Activated CD8-positive, alpha-beta memory T cell treated with anti-CD3 and anti-CD28 coated beads, Interleukin-2, amount 10 ng/mL, durations not matched to agents 7 days and 5 days (primary cell): Measurements from ENCODE around the gene CLPTM1. TPM values are rescaled to one million over a fixed set of nuclear protein-coding genes. Genes with fewer than 3 reads are reported as not detected.
"Not testable (repeated sequence)": the region's sequence is repeated elsewhere in the genome, so short reads cannot be mapped to it uniquely, and the experiment has no call there.

Source experiments
- ATAC-seq: fragments of 150-1000 bp; cut with Tn5 transposase; one replicate; pipeline ENCODE4 v1.10.0; 2021; ENCODE audit warnings: moderate library complexity
- CTCF ChIA-PET: fragments of 350-600 bp; sonication (Branson Sonifier 250); formaldehyde crosslinking; loops from one replicate; lab custom pipeline; 2021; ENCODE audit warnings: antibody characterized with exemption; lab: Charles Lee
- DNase-seq: peaks from one replicate; pipeline ENCODE4 v3.0.0-alpha.2; 2020
- H3K27ac Mint-ChIP-seq: one replicate; pipeline ENCODE4 v1.8.0; 2021; ENCODE audit warnings: mild to moderate bottlenecking, mixed read lengths
- H3K27me3 Mint-ChIP-seq: one replicate; pipeline ENCODE4 v1.8.0; 2021; ENCODE audit warnings: mixed read lengths
- H3K36me3 Mint-ChIP-seq: one replicate; pipeline ENCODE4 v1.8.0; 2021; ENCODE audit warnings: mild to moderate bottlenecking, mixed read lengths
- H3K4me1 Mint-ChIP-seq: one replicate; pipeline ENCODE4 v1.8.0; 2021; ENCODE audit warnings: mixed read lengths
- H3K4me3 Mint-ChIP-seq: one replicate; pipeline ENCODE4 v1.8.0; 2021; ENCODE audit warnings: mild to moderate bottlenecking, moderate library complexity, mixed read lengths
- H3K9me3 Mint-ChIP-seq: one replicate; pipeline ENCODE4 v1.8.0; 2022; ENCODE audit warnings: low read depth, mixed read lengths
- total RNA-seq, 2 experiments: library from RNA; stranded (reverse); gene quantifications; one replicate each; pipeline ENCODE4 v1.2.3, GENCODE V29; 2021

CLPTM1 gene
- total RNA-seq, 2 experiments from 2014 or later: 73.0 to 74.7 TPM

GRCh38 chr19:44951179-44952159 is 3.7 kb upstream of the CLPTM1 start:
- peaks cover 18% of the 10 kb centered on the region for H3K4me1 Mint-ChIP-seq
- no peaks in the 10 kb centered on the region for H3K36me3 Mint-ChIP-seq
- CTCF ChIA-PET: interaction anchor here (0.7 to 2.3 kb wide), 17 partner anchors 8 to 262 kb away, joined by 3 to 7 read pairs (median 4); partner anchors contain the start of genes APOE, BLOC1S3 and TRAPPC6A
- no peaks in the 10 kb centered on the region for H3K9me3 Mint-ChIP-seq
- DNase-seq (peak; percentile 74), ATAC-seq (no peak)
- no peak overlapping the region for H3K27ac Mint-ChIP-seq
- H3K27me3 Mint-ChIP-seq: no peaks in the 10 kb centered on the region
- no peak overlapping the region for H3K4me3 Mint-ChIP-seq

- peak overlapping the region; percentile 85 for H3K4me3 Mint-ChIP-seq
- ATAC-seq: no peak
- no peaks in the 10 kb centered on the region for H3K27me3 Mint-ChIP-seq
- DNase-seq: no peak
- H3K27ac Mint-ChIP-seq: peak overlapping the region; percentile 95
- no peaks in the 10 kb centered on the region for H3K36me3 Mint-ChIP-seq
- peaks cover 36% of the 10 kb centered on the region for H3K4me1 Mint-ChIP-seq
- H3K9me3 Mint-ChIP-seq: no peaks in the 10 kb centered on the region
- CTCF ChIA-PET: interaction anchor here (0.6 to 2.9 kb wide), 8 partner anchors 12 to 265 kb away, joined by 3 to 13 read pairs (median 4); partner anchors contain the start of genes CLASRP and TRAPPC6A
These were observed 917 bp upstream of the CLPTM1 start for GRCh38 chr19:44954278-44954648.

GRCh38 chr19:44955505-44956439 is 592 bp downstream of the CLPTM1 start:
- CTCF ChIA-PET: interaction anchor here (1.0 to 2.9 kb wide), 5 partner anchors 44 to 266 kb away, joined by 3 to 13 read pairs (median 4); partner anchors contain the start of gene CLASRP
- ATAC-seq (no peak), DNase-seq (peak; percentile 43)
- H3K27ac Mint-ChIP-seq: peak overlapping the region; percentile 84
- peak overlapping the region; percentile 85 for H3K4me3 Mint-ChIP-seq
- H3K27me3 Mint-ChIP-seq: no peaks in the 10 kb centered on the region
- peaks cover 40% of the 10 kb centered on the region for H3K4me1 Mint-ChIP-seq
- H3K9me3 Mint-ChIP-seq: no peaks in the 10 kb centered on the region
- no peaks in the 10 kb centered on the region for H3K36me3 Mint-ChIP-seq

GRCh38 chr19:44957526-44957925 is 2.3 kb downstream of the CLPTM1 start:
- H3K27me3 Mint-ChIP-seq: no peaks in the 10 kb centered on the region
- no peak for DNase-seq
- CTCF ChIA-PET: interaction anchor here (1.1 to 1.2 kb wide), 2 partner anchors 31 to 102 kb away, joined by 3 read pairs; no protein-coding TSS in a partner anchor
- H3K27ac Mint-ChIP-seq: peak overlapping the region; percentile 24
- H3K4me3 Mint-ChIP-seq: no peak overlapping the region
- H3K9me3 Mint-ChIP-seq: no peaks in the 10 kb centered on the region
- peaks cover 40% of the 10 kb centered on the region for H3K4me1 Mint-ChIP-seq
- no peak for ATAC-seq
- H3K36me3 Mint-ChIP-seq: peaks cover 2% of the 10 kb centered on the region

GRCh38 chr19:44958090-44958489 is 2.9 kb downstream of the CLPTM1 start:
- Mint-ChIP-seq H3K27me3 (no peaks in the 10 kb centered on the region), H3K36me3 (peaks cover 3% of the 10 kb centered on the region), H3K4me3 (no peak overlapping the region), H3K9me3 (no peaks in the 10 kb centered on the region), H3K27ac (peak overlapping the region; percentile 48), H3K4me1 (peaks cover 40% of the 10 kb centered on the region)
- DNase-seq (no peak), ATAC-seq (no peak)
- CTCF ChIA-PET: interaction anchor here (0.7 kb wide), 1 partner anchor 506 kb away, joined by 3 read pairs; no protein-coding TSS in a partner anchor

- CTCF ChIA-PET: interaction anchor here (0.7 to 1.2 kb wide), 2 partner anchors 9 to 176 kb away, joined by 3 read pairs; no protein-coding TSS in a partner anchor
- Mint-ChIP-seq H3K36me3 (peaks cover 9% of the 10 kb centered on the region), H3K27me3 (no peaks in the 10 kb centered on the region), H3K4me1 (peaks cover 32% of the 10 kb centered on the region), H3K4me3 (no peak overlapping the region), H3K9me3 (no peaks in the 10 kb centered on the region), H3K27ac (no peak overlapping the region)
- ATAC-seq (no peak), DNase-seq (no peak)
These were observed 4.5 kb downstream of the CLPTM1 start for GRCh38 chr19:44959691-44960090.

- no peak for ATAC-seq
- Mint-ChIP-seq H3K4me1 (peaks cover 26% of the 10 kb centered on the region), H3K4me3 (no peak overlapping the region), H3K9me3 (no peaks in the 10 kb centered on the region), H3K36me3 (peaks cover 9% of the 10 kb centered on the region), H3K27ac (peak overlapping the region; percentile 20), H3K27me3 (no peaks in the 10 kb centered on the region)
- CTCF ChIA-PET: interaction anchor here (1.0 kb wide), 1 partner anchor 98 kb away, joined by 4 read pairs; no protein-coding TSS in a partner anchor
- no peak for DNase-seq
These were observed 5.9 kb downstream of the CLPTM1 start for GRCh38 chr19:44960906-44961728.

- Mint-ChIP-seq H3K27ac (no peak overlapping the region), H3K4me3 (no peak overlapping the region), H3K36me3 (peaks cover 9% of the 10 kb centered on the region), H3K27me3 (no peaks in the 10 kb centered on the region), H3K4me1 (peaks cover 19% of the 10 kb centered on the region), H3K9me3 (no peaks in the 10 kb centered on the region)
- no peak for DNase-seq
- no peak for ATAC-seq
- CTCF ChIA-PET: interaction anchor here (1.6 kb wide), 1 partner anchor 9 kb away, joined by 5 read pairs; no protein-coding TSS in a partner anchor
These were observed 6.6 kb downstream of the CLPTM1 start for GRCh38 chr19:44961821-44962220.

GRCh38 chr19:44968118-44968517 is 12.9 kb downstream of the CLPTM1 start:
- Mint-ChIP-seq H3K9me3 (no peaks in the 10 kb centered on the region), H3K36me3 (peaks cover 14% of the 10 kb centered on the region), H3K4me1 (no peaks in the 10 kb centered on the region), H3K27ac (no peak overlapping the region), H3K27me3 (no peaks in the 10 kb centered on the region), H3K4me3 (no peak overlapping the region)
- DNase-seq (no peak), ATAC-seq (no peak)
- CTCF ChIA-PET: no interaction called here

- ATAC-seq: no peak
- peaks cover 14% of the 10 kb centered on the region for H3K36me3 Mint-ChIP-seq
- H3K4me1 Mint-ChIP-seq: no peaks in the 10 kb centered on the region
- DNase-seq: no peak
- no peaks in the 10 kb centered on the region for H3K27me3 Mint-ChIP-seq
- CTCF ChIA-PET: no interaction called here
- H3K4me3 Mint-ChIP-seq: no peak overlapping the region
- no peak overlapping the region for H3K27ac Mint-ChIP-seq
- no peaks in the 10 kb centered on the region for H3K9me3 Mint-ChIP-seq
These were observed 13.5 kb downstream of the CLPTM1 start for GRCh38 chr19:44968670-44969069.

- no peaks in the 10 kb centered on the region for H3K27me3 Mint-ChIP-seq
- H3K27ac Mint-ChIP-seq: no peak overlapping the region
- H3K36me3 Mint-ChIP-seq: peaks cover 13% of the 10 kb centered on the region
- no peaks in the 10 kb centered on the region for H3K9me3 Mint-ChIP-seq
- ATAC-seq: no peak
- DNase-seq: no peak
- H3K4me1 Mint-ChIP-seq: no peaks in the 10 kb centered on the region
- no peak overlapping the region for H3K4me3 Mint-ChIP-seq
- CTCF ChIA-PET: interaction anchor here (0.7 kb wide), 1 partner anchor 90 kb away, joined by 3 read pairs; no protein-coding TSS in a partner anchor
These were observed 14.3 kb downstream of the CLPTM1 start for GRCh38 chr19:44969437-44969836.

GRCh38 chr19:44971451-44971850 is 16.3 kb downstream of the CLPTM1 start:
- H3K9me3 Mint-ChIP-seq, DNase-seq, ATAC-seq, H3K27ac Mint-ChIP-seq, H3K4me3 Mint-ChIP-seq, H3K27me3 Mint-ChIP-seq, H3K4me1 Mint-ChIP-seq: not testable (repeated sequence)
- CTCF ChIA-PET: interaction anchor here (0.7 kb wide), 2 partner anchors 33 to 1408 kb away, joined by 3 read pairs; no protein-coding TSS in a partner anchor
- H3K36me3 Mint-ChIP-seq: peaks cover 13% of the 10 kb centered on the region
